KOPT-K1 (cell line): Measurements from ENCODE around the gene USP53.

Experiments
- H3K27ac ChIP-seq: fragments of 200-600 bp; sonication (generic); 2 replicates; pipeline ENCODE4 v1.5.1; 2016; ENCODE audit warnings: antibody characterized with exemption, mild to moderate bottlenecking, low read depth, low read length; ENCODE audit not compliant: poor library complexity, severe bottlenecking
- H3K36me3 ChIP-seq: fragments of 200-600 bp; sonication (generic); 2 replicates; pipeline ENCODE4 v1.5.1; 2017; ENCODE audit warnings: antibody characterized with exemption, mild to moderate bottlenecking, low read length, moderate library complexity; ENCODE audit not compliant: insufficient read depth
- H3K9me3 ChIP-seq: fragments of 200-600 bp; sonication (generic); 2 replicates; pipeline ENCODE4 v1.5.1; 2017; ENCODE audit warnings: antibody characterized with exemption, low read length, mild to moderate bottlenecking; ENCODE audit not compliant: insufficient read depth, poor library complexity, severe bottlenecking

USP53 gene

DNA sequence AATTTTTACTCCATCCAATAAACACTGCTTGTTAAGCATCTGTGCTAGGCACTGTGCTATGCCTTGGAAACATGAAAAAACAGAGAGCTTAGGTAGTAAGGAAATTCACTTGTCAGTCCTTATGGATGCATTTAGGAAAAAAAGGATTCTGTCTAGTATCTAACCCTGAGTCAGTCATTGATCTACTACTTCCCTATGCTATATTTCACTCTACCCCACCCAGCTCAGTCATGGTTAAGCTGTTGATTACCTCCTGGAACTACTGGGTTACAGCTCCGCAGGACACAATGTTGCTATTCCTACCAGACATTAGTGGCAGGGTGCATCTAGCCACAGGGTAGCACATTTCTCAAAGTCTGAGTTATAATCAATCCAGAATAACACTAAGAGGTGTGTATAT is 2.9 kb upstream of the USP53 start:
- no peaks in the 10 kb centered on the region for H3K36me3 ChIP-seq
- no peak overlapping the region for H3K27ac ChIP-seq
- peaks cover 5% of the 10 kb centered on the region for H3K9me3 ChIP-seq

DNA sequence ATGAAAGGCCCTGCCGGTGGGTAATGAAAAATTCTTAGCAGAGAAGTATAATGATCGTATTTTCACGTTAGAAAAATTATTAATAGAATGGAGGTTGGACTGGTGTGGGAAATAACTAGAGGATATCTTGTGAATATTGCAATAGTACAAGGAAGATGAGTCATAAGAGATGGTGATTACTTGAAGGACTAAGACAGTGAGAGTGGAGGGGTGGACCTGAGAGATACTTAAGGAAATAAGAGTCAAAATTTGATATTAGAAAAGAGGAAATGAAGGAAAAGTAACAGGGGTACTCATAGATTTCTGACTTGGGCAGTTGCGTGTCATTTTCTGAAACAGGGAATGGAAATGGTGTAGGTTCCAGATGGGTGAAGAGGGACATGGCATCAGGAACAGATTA is 1.7 kb upstream of the USP53 start:
- Histone ChIP-seq H3K9me3 (peaks cover 5% of the 10 kb centered on the region), H3K27ac (no peak overlapping the region), H3K36me3 (no peaks in the 10 kb centered on the region)

GRCh38 chr4:119211867-119212233 is 663 bp upstream of the USP53 start:
- H3K27ac ChIP-seq = no peak overlapping the region
- no peaks in the 10 kb centered on the region for H3K36me3 ChIP-seq
- H3K9me3 ChIP-seq = peaks cover 5% of the 10 kb centered on the region

- H3K27ac ChIP-seq = no peak overlapping the region
- H3K36me3 ChIP-seq = no peaks in the 10 kb centered on the region
- H3K9me3 ChIP-seq = peaks cover 5% of the 10 kb centered on the region
Observed at GRCh38 chr4:119212964-119213606, 572 bp downstream of the USP53 start.

DNA sequence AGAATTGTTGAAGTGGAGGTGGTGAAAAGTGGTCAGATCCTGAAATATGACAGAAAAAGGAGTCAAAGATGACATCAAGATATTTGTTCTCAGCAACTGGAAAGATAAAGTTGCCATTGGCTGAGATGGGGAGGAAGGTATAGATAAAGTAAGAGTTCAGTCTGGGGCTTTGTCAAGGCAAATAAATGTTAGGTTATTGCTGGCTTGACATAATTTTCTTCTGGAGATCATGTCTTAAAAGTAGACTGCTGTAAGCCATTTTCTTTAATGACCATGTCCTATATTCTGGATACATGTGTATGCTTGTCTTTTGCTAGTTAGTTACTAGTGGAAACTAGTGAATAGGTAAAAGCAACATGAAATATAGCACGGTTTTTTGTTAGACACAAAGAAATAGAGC is 5.6 kb downstream of the USP53 start:
- H3K36me3 ChIP-seq = no peaks in the 10 kb centered on the region
- no peaks in the 10 kb centered on the region for H3K9me3 ChIP-seq
- no peak overlapping the region for H3K27ac ChIP-seq

DNA sequence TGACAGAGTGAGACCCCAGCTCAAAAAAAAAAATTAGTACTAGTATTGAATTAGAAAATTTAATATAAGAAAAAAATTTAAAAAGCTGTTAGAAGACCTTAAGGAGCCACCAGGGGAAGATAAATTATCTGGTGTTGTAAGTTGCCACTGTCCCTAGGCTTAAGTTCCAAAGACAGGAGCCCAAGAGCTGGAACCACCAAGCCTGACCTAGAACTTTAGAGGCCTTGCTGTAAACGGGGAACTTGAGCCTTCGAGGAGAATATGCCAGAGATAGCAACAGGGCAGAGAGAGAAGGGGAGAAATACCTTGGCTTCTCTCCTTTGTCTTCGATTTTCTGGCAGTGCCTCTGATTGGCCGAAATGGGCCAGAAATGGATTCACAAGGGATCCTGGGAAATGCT is 8.9 kb downstream of the USP53 start:
- no peaks in the 10 kb centered on the region for H3K9me3 ChIP-seq
- no peak overlapping the region for H3K27ac ChIP-seq
- no peaks in the 10 kb centered on the region for H3K36me3 ChIP-seq

GRCh38 chr4:119227690-119228089 is 15.2 kb downstream of the USP53 start:
- no peaks in the 10 kb centered on the region for H3K36me3 ChIP-seq

DNA sequence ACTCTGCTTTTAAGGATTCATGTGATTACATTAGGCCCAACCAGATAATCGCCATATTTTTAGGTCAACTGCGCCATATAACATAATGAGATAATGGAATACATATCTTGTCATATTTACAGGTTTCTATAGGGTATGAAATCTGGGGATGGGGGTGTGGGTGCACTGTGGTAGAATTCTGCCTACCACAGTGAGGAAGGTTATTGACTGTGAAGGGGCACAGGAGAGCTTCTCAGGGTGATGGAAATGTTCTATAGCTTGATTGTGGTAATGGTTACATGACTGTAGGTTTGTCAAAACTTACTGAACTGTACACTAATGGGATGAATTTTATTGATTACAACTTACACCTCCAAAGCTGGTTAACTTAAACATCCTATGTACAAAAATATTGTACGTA is 15.9 kb downstream of the USP53 start:
- no peaks in the 10 kb centered on the region for H3K9me3 ChIP-seq
- no peak overlapping the region for H3K27ac ChIP-seq
- no peaks in the 10 kb centered on the region for H3K36me3 ChIP-seq

More at GRCh38 chr4:119227690-119228089, 15.2 kb downstream of the USP53 start:
- H3K9me3 ChIP-seq = no peaks in the 10 kb centered on the region
- no peak overlapping the region for H3K27ac ChIP-seq

GRCh38 chr4:119229908-119230687 is 17.6 kb downstream of the USP53 start:
- Histone ChIP-seq H3K27ac (no peak overlapping the region), H3K36me3 (no peaks in the 10 kb centered on the region), H3K9me3 (no peaks in the 10 kb centered on the region)

GRCh38 chr4:119231491-119231890 is 19.0 kb downstream of the USP53 start:
- Histone ChIP-seq H3K27ac (no peak overlapping the region), H3K9me3 (no peaks in the 10 kb centered on the region), H3K36me3 (no peaks in the 10 kb centered on the region)

DNA sequence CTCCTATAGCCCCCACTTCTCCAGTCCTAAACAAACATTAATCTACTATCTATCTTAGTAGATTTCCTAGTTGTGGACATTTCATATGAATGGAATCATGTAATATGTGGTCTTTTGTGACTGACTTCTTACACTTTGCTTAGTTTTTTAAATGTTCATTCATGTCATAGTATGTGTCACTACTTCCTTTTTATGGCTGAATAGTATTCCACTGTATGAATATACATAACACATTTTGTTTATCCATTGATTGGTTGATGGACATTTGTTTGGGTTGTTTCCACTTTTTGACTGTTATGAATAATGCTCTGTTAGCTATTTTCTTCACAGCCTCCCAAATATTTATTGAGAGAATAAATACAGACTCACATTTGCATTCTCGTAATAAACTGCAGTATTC is 19.8 kb downstream of the USP53 start:
- no peaks in the 10 kb centered on the region for H3K9me3 ChIP-seq
- no peak overlapping the region for H3K27ac ChIP-seq
- no peaks in the 10 kb centered on the region for H3K36me3 ChIP-seq

DNA sequence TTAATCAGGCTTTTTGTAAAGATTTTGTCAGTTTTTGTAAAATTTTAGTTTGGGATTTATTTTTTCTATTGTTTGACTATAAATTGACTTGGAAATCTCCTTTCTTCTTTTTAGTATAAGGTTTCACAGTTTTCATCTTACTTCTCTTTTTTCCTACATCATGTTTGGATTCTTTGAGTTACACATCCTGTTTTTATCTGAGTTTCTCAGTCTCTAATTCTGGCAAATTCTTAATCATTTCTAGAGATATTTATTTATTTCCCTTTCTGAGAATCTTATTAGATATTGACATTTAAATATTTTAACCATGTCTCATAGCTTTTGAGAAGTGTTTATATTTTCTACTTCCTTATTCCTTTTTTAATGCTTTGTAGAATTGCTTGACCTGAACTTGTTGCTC is 20.7 kb downstream of the USP53 start:
- Histone ChIP-seq H3K27ac (no peak overlapping the region), H3K36me3 (no peaks in the 10 kb centered on the region), H3K9me3 (no peaks in the 10 kb centered on the region)

- H3K27ac ChIP-seq = no peak overlapping the region
- no peaks in the 10 kb centered on the region for H3K36me3 ChIP-seq
- H3K9me3 ChIP-seq = no peaks in the 10 kb centered on the region
Observed at GRCh38 chr4:119233750-119234149, 21.2 kb downstream of the USP53 start.

GRCh38 chr4:119237201-119237600 is 24.7 kb downstream of the USP53 start:
- H3K27ac ChIP-seq = no peak overlapping the region
- H3K36me3 ChIP-seq = no peaks in the 10 kb centered on the region
- no peaks in the 10 kb centered on the region for H3K9me3 ChIP-seq

- Histone ChIP-seq H3K36me3 (no peaks in the 10 kb centered on the region), H3K27ac (no peak overlapping the region), H3K9me3 (no peaks in the 10 kb centered on the region)
Observed at GRCh38 chr4:119237642-119238041, 25.1 kb downstream of the USP53 start.
